Tibial artery (tissue), 4 donors: ENCODE data around the gene NOTCH4.
"Not testable (repeated sequence)": the region's sequence is repeated elsewhere in the genome, so short reads cannot be mapped to it uniquely, and the experiment has no call there.

Source experiments
- DNase-seq, 2 donors: peaks; one replicate each; pipeline ENCODE4 v3.0.0-alpha.2; 2019
- H3K27ac ChIP-seq, 2 donors: fragments of 200-600 bp; sonication (generic) in 1 of 2; 1 replicate in 1 of 2; 2 replicates in 1 of 2; pipeline ENCODE4 v1.5.1; 2018 to 2019; ENCODE audit warnings: mild to moderate bottlenecking in 1 of 2
- H3K27me3 ChIP-seq, 2 donors: fragments of 200-600 bp; sonication (generic) in 1 of 2; one replicate each; pipeline versions ENCODE4 v1.5.1 to v1.6.0; 2016 to 2019
- H3K36me3 ChIP-seq, 3 donors: fragments of 200-600 bp; sonication (generic) in 2 of 3; one replicate each; pipeline ENCODE4 v1.5.1; 2016 to 2019; ENCODE audit warnings: mild to moderate bottlenecking in 2 of 3
- H3K4me1 ChIP-seq, 4 donors: fragments of 200-600 bp; sonication (generic) in 2 of 4; 1 replicate in 3 of 4; 2 replicates in 1 of 4; pipeline ENCODE4 v1.5.1; 2016 to 2019
- H3K4me3 ChIP-seq, 2 donors: fragments of 200-600 bp; sonication (generic) in 1 of 2; 1 replicate in 1 of 2; 2 replicates in 1 of 2; pipeline ENCODE4 v1.5.1; 2018 to 2019; ENCODE audit warnings: mild to moderate bottlenecking in 2 of 2
- H3K9me3 ChIP-seq, 3 donors: fragments of 200-600 bp; sonication (generic) in 1 of 3; one replicate each; pipeline ENCODE4 v1.5.1; 2016 to 2019
- intact Hi-C: fragments of 100-400 bp; cut with DNase I; formaldehyde crosslinking; loops from one replicate; pipeline ENCODE4 v1.15.0; 2023; ENCODE audit warnings: low total_unique reads
- TF ChIP-seq, protein P1 (sequence below), 2 experiments: fragments of 200-600 bp in 1 of 2; fragments of 450-650 bp in 1 of 2; IDR thresholded peaks; one replicate each; pipeline ENCODE4 v1.5.1; 2017 to 2019; ENCODE audit warnings: antibody characterized with exemption in 2 of 2, mild to moderate bottlenecking in 1 of 2, moderate library complexity in 1 of 2

The NOTCH4 gene

DNA sequence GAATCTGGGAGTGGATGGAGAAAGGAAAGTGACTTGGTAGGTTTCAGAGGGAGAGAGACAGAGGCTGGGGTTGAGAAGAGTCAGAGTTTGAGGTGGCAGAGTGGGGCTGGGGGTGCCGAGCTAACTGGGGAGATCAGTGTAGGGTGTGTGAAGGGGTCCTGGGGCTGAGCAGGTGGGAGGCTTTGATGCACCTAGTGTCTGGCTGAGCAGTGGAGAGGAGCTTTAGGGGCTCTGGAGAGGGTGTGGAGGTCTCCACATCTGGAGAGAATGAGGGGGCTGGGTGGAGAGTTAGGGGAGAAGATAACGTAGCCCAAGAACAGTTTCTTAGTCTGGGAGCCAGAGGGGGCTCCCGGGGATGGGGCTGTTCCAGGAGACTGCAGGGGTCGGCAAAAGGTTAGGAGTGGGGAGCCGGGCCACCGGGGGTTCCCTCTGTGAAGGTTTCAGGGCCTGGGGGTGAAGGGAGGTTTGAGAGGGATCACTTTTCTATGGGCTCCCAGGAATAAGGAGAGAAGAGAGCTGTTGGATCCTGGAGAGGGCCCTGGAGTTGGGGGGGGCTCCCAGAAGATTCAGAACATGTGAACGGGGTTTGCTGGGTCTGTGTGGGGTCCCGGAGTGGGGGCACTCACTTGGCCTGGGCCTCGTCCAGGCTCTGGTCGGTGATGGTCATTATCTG, 34.7 kb downstream of the NOTCH4 start:
- H3K36me3 ChIP-seq, result peaks cover 12 to 20% (median 19%) of the 10 kb centered on the region in 3 donors
- DNase-seq, result peak in 1 of 2 donors; percentile 61
- H3K4me1 ChIP-seq, result peaks cover 0 to 62% (median 45%) of the 10 kb centered on the region in 4 donors
- intact Hi-C loops, result no loop called here
- no peaks in the 10 kb centered on the region for H3K27me3 ChIP-seq
- TF ChIP-seq, protein P1, sequence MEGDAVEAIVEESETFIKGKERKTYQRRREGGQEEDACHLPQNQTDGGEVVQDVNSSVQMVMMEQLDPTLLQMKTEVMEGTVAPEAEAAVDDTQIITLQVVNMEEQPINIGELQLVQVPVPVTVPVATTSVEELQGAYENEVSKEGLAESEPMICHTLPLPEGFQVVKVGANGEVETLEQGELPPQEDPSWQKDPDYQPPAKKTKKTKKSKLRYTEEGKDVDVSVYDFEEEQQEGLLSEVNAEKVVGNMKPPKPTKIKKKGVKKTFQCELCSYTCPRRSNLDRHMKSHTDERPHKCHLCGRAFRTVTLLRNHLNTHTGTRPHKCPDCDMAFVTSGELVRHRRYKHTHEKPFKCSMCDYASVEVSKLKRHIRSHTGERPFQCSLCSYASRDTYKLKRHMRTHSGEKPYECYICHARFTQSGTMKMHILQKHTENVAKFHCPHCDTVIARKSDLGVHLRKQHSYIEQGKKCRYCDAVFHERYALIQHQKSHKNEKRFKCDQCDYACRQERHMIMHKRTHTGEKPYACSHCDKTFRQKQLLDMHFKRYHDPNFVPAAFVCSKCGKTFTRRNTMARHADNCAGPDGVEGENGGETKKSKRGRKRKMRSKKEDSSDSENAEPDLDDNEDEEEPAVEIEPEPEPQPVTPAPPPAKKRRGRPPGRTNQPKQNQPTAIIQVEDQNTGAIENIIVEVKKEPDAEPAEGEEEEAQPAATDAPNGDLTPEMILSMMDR (IDR thresholded peaks at IDR 0.05), result no peak
- peak overlapping the region; percentile 92 to 97 for H3K27ac ChIP-seq
- H3K9me3 ChIP-seq, result no peaks in the 10 kb centered on the region
- H3K4me3 ChIP-seq, result peak overlapping the region; percentile 86 to 92

DNA sequence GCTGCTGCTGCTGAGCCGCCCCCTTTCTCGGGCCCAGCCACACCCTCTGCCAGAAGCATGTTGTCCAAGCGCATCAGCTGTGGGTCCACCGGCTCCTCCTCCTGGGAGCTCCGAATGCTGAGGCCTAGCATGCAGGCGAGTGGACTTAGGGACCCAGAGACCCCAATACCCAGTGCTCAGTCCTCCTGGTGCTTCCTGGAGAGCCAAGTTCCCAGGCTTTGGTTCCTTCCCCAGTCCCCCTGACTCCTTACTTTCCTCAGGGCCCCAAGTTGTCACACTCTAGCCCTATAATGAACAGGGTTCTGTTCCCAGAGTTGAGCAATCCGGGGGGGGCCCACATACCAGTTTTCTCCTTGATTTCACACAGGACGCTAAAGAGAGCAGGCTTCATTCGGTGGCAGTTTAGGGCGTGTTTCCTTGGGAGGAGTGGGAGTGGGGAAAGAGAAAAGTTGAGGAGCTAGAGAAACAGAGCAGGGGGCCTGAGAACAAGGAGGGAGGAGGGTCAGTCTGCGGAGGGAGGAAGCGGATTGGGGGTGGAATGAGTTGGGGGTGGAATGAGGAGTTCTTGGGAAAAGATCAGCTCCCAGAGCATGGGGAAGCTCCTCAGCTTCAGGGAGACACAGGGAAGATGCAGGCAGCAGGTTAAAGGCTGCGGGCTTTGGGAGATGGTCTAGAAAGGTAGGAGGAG, 35.3 kb downstream of the NOTCH4 start:
- DNase-seq, result peak in 1 of 2 donors; percentile 68
- peak overlapping the region; percentile 92 to 97 for H3K27ac ChIP-seq
- H3K36me3 ChIP-seq, result peaks cover 12 to 25% (median 25%) of the 10 kb centered on the region in 3 donors
- TF ChIP-seq, protein P1 (IDR thresholded peaks at IDR 0.05), result no peak
- H3K4me1 ChIP-seq, result peaks cover 0 to 64% (median 45%) of the 10 kb centered on the region in 4 donors
- no peaks in the 10 kb centered on the region for H3K27me3 ChIP-seq
- H3K9me3 ChIP-seq, result no peaks in the 10 kb centered on the region
- intact Hi-C loops, result no loop called here
- peak overlapping the region; percentile 86 to 92 for H3K4me3 ChIP-seq

DNA sequence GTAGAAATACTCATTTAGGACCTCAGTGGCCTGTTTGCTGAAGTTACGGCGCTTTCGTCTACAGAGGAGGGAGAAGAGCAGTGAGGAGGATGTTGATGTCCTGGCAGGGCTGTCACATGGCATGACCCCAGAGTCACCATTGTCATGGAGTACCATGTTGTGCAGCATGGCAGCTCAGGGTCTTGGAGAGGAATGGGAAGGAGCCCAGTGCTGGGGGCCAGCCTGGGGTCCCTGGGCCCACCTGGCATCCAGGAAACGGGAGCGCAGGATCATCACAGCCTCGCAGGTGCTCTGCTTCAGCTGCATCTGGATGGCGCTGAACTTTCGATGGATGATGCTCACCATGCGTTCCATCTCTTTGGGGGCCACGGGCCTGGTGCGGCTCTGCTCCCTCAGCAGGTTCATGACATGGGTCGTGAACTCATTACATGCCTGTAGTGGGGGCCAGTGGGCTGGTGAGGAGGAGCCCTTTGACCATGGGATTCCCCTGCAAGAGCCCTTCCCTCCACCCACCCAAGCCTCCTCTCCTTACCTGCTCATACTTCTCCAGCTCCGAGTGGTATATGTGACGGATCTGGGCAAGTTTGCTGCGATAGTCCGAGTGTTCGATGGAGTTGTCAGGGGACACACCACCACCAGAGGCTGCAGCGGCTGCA, 36.0 kb downstream of the NOTCH4 start:
- intact Hi-C loops, H3K9me3 ChIP-seq, H3K27me3 ChIP-seq: not testable (repeated sequence)
- Histone ChIP-seq H3K27ac (peak overlapping the region; percentile 92 to 97), H3K4me3 (peak overlapping the region; percentile 86 to 92), H3K36me3 (peaks cover 12 to 32% (median 31%) of the 10 kb centered on the region in 3 donors), H3K4me1 (peaks cover 0 to 57% (median 45%) of the 10 kb centered on the region in 4 donors)
- peak in 1 of 2 donors; percentile 60 for DNase-seq

DNA sequence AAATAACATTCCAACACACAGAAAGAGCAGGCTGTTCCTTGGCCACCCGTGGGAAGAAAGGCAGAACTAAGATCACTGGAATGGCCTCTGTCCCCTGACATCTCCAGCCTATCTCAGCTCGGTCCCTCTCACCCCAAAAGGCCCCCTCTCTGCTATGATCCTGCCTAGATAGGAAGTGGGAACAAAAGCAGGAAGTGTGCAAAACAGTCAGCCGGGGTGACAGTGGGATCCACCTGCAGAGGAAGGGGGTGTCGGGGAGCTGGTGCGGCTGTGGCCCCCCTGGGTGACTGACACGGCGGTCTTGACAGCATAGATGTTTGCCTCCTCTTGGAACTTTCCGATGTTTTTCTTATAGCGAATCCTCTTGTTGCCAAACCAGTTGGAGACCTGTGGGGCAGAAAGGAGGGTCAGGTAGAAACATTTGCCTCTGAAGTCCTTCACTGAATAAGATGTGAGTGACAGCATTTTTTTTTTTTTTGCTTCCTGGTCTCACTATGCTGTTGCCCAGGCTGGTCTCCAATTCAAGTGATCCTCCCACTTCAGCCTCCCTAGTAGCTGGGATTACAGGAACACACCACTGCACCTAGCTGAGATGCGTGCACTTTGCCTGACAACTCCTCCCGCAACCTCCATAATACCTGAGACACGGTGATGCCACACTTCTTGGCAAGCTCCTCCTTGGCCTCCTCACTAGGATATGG, 36.7 kb downstream of the NOTCH4 start:
- no peak overlapping the region for H3K4me3 ChIP-seq
- no peaks in the 10 kb centered on the region for H3K9me3 ChIP-seq
- no peaks in the 10 kb centered on the region for H3K27me3 ChIP-seq
- peaks cover 0 to 56% (median 42%) of the 10 kb centered on the region in 4 donors for H3K4me1 ChIP-seq
- intact Hi-C loops, result no loop called here
- TF ChIP-seq, protein P1 (IDR thresholded peaks at IDR 0.05), result no peak
- H3K36me3 ChIP-seq, result peaks cover 12 to 39% (median 31%) of the 10 kb centered on the region in 3 donors
- peak overlapping the region; percentile 76 to 92 for H3K27ac ChIP-seq
- no peak for DNase-seq

DNA sequence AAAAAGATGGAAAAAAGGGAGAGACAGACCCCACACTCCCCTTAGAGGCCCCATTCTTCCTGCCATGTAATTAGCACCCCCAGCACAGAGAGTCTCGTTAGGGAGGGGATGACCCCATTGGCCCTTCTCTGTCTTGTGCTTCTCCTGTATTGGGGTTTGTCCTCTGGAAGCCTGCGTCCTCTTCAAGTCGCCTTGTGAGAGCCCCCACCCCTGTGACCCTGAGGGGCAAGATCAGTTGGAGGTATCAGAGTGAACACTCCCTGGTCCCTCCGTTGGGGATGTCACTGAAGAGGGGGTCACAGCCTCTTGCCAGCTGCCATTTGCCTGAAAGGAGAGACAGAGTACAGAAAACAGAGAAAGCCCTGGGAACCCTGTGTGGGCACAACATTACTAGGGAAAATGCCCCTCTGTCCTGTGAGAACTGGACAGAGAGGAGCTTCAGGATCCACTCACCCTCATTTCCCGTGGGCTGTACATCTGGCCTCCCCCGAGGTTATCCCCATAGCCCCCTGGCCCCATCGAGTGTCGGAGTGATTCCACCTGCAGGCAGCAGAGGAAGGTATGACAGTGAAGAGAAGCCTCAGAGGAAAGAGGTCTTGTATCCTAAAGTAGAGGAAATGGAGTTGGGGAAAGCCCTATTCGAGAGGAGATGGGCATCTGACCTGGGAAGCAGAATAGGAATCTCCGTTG, 37.6 kb downstream of the NOTCH4 start:
- Histone ChIP-seq H3K36me3 (peaks cover 14 to 48% (median 32%) of the 10 kb centered on the region in 3 donors), H3K4me1 (peaks cover 0 to 59% (median 41%) of the 10 kb centered on the region in 4 donors), H3K27ac (peak overlapping the region; percentile 76 to 92)
- intact Hi-C loops, H3K9me3 ChIP-seq, H3K4me3 ChIP-seq, H3K27me3 ChIP-seq, DNase-seq: not testable (repeated sequence)

DNA sequence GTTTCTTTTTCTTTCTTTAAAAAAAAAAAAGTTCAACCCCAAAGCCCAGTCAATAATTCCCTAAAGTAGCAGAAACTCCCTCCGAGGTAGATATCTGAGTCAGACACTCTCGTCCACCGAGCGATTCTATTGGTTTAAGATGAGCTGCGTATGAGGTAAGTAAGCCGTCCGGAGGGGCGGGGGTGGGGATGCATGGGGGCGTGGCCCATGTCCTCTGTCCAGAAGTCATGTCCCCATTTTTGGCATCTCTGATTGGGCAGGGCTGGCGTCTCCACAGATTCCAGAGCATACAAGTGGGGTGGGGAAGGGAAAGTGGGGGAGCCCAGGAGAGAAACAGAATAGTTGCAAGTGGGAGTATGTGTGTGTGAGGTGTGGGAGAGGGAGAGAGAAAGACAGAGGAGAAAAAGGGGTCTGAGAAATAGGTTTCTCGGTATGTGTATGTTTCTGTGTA, 38.2 kb downstream of the NOTCH4 start:
- Histone ChIP-seq H3K36me3 (peaks cover 20 to 54% (median 38%) of the 10 kb centered on the region in 3 donors), H3K27ac (peak overlapping the region; percentile 76 to 92), H3K4me1 (peaks cover 0 to 53% (median 39%) of the 10 kb centered on the region in 4 donors)
- peak; percentile 91 to 96 for DNase-seq
- intact Hi-C loops, H3K9me3 ChIP-seq, H3K4me3 ChIP-seq, H3K27me3 ChIP-seq: not testable (repeated sequence)
